ENCODE measurements around the gene TAF11L5.
"Not testable (repeated sequence)": the region's sequence is repeated elsewhere in the genome, so short reads cannot be mapped to it uniquely, and the experiment has no call there.

DNA sequence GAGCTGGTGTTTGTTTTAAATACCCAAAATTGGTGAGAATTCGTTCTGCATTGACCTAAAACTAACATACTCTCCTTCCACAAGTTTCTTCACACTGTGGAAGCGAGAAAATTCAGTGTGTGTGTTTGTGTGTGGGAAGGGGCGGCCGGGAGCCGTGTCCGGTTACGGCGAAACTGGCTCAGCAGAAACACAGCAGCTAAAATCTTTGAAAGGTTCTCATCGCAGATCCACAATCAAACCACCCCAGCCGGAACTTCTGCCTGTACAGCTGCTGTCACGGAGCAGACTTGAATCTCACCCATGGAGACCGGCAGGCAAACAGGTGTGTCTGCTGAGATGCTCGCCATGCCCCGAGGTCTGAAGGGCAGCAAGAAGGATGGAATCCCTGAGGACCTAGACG, at the start of gene TAF11L5:
- not testable (repeated sequence) for TF ChIP-seq BACH2 (CRISPR knock-in tag; IDR thresholded peaks at IDR 0.05; ENCODE audit: borderline replicate concordance); ESRRG (CRISPR knock-in tag; IDR thresholded peaks at IDR 0.05); ZFP30 (CRISPR knock-in tag; IDR thresholded peaks at IDR 0.05); ZFP3 (CRISPR knock-in tag; IDR thresholded peaks at IDR 0.05); ARNTL (CRISPR knock-in tag; IDR thresholded peaks at IDR 0.05; ENCODE audit: borderline replicate concordance, low read depth); TOX (CRISPR knock-in tag; IDR thresholded peaks at IDR 0.05; ENCODE audit: borderline replicate concordance)
- TF ChIP-seq, protein P1, sequence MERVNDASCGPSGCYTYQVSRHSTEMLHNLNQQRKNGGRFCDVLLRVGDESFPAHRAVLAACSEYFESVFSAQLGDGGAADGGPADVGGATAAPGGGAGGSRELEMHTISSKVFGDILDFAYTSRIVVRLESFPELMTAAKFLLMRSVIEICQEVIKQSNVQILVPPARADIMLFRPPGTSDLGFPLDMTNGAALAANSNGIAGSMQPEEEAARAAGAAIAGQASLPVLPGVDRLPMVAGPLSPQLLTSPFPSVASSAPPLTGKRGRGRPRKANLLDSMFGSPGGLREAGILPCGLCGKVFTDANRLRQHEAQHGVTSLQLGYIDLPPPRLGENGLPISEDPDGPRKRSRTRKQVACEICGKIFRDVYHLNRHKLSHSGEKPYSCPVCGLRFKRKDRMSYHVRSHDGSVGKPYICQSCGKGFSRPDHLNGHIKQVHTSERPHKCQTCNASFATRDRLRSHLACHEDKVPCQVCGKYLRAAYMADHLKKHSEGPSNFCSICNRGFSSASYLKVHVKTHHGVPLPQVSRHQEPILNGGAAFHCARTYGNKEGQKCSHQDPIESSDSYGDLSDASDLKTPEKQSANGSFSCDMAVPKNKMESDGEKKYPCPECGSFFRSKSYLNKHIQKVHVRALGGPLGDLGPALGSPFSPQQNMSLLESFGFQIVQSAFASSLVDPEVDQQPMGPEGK (CRISPR knock-in tag; IDR thresholded peaks at IDR 0.05; ENCODE audit: borderline replicate concordance): not testable (repeated sequence)
